Sigmoid colon (tissue), 7 donors: ENCODE data around the gene TLR6. TPM values are rescaled to one million over a fixed set of nuclear protein-coding genes. Genes with fewer than 3 reads are reported as not detected.

Experiments used
- DNase-seq: peaks from one replicate; pipeline ENCODE4 v3.0.0-alpha.2; 2019
- H3K27ac ChIP-seq, 4 donors: fragments of 200-600 bp; sonication (generic); one replicate each; pipeline ENCODE4 v1.5.1; 2016 to 2019; ENCODE audit warnings: mild to moderate bottlenecking in 1 of 4
- H3K27me3 ChIP-seq, 3 donors: fragments of 200-600 bp; sonication (generic); one replicate each; pipeline ENCODE4 v1.5.1; 2019; ENCODE audit warnings: mild to moderate bottlenecking in 1 of 3
- H3K36me3 ChIP-seq, 4 donors: fragments of 200-600 bp; sonication (generic); one replicate each; pipeline ENCODE4 v1.5.1; 2016 to 2019
- H3K4me1 ChIP-seq, 4 donors: fragments of 200-600 bp; sonication (generic); one replicate each; pipeline ENCODE4 v1.5.1; 2017 to 2019
- H3K4me3 ChIP-seq, 4 donors: fragments of 200-600 bp; sonication (generic); one replicate each; pipeline ENCODE4 v1.5.1; 2017 to 2019; ENCODE audit warnings: mild to moderate bottlenecking in 2 of 4, moderate library complexity in 1 of 4
- H3K9me3 ChIP-seq, 4 donors: fragments of 200-600 bp in 3 of 4; sonication (generic) in 3 of 4; one replicate each; pipeline versions ENCODE4 v1.5.1 to v1.6.1; 2013 to 2019
- EP300 ChIP-seq, 4 donors: sonication (generic); formaldehyde crosslinking; IDR thresholded peaks; one replicate each; pipeline ENCODE4 v1.6.1; 2017; ENCODE audit warnings: antibody characterized with exemption in 4 of 4
- POLR2A ChIP-seq, 2 donors: fragments of 450-650 bp; IDR thresholded peaks; one replicate each; pipeline ENCODE4 v1.6.1; 2016; ENCODE audit warnings: antibody characterized with exemption in 2 of 2, mild to moderate bottlenecking in 2 of 2, moderate library complexity in 2 of 2
- POLR2AphosphoS5 ChIP-seq, 4 donors: sonication (generic); formaldehyde crosslinking; IDR thresholded peaks; one replicate each; pipeline ENCODE4 v1.6.1; 2017; ENCODE audit warnings: antibody characterized with exemption in 4 of 4
- WGBS, 2 donors: extraction: QIAGEN DNeasy Blood & Tissue Kit; methylation state at CpG; one replicate each; pipeline ENCODE4 v1.1.7; 2013; 5-methylcytosine and 5-hydroxymethylcytosine counted together
- intact Hi-C: fragments of 100-400 bp; cut with DNase I; formaldehyde crosslinking; loops from one replicate; pipeline ENCODE4 v1.15.1; 2023
- polyA plus RNA-seq, 3 donors: library from polyadenylated mRNA; stranded (reverse); fragments of 200-250 nt; gene quantifications; one replicate each; pipeline ENCODE4 v1.2.3, GENCODE V29; 2013
- total RNA-seq, 4 donors: library from RNA; depleted of rRNA; stranded (reverse); fragments of >200 nt; gene quantifications; one replicate each; pipeline ENCODE4 v1.1.0, GENCODE V29; 2016
- TF ChIP-seq, protein P1 (sequence below), 4 experiments: fragments of 450-650 bp in 3 of 4; fragments of 200-600 bp in 1 of 4; IDR thresholded peaks; one replicate each; pipeline ENCODE4 v1.5.1; 2016 to 2019; ENCODE audit warnings: antibody characterized with exemption in 4 of 4, mild to moderate bottlenecking in 3 of 4, moderate library complexity in 2 of 4
- donor health status: healthy with polysubstance abuse.
- donor health status: Bipolar disorder and iron deficiency.
- donor health status: healthy.

TLR6 gene
- total and polyA plus RNA-seq, 7 donors: 0.60 to 4.1 (median 2.5) TPM

DNA sequence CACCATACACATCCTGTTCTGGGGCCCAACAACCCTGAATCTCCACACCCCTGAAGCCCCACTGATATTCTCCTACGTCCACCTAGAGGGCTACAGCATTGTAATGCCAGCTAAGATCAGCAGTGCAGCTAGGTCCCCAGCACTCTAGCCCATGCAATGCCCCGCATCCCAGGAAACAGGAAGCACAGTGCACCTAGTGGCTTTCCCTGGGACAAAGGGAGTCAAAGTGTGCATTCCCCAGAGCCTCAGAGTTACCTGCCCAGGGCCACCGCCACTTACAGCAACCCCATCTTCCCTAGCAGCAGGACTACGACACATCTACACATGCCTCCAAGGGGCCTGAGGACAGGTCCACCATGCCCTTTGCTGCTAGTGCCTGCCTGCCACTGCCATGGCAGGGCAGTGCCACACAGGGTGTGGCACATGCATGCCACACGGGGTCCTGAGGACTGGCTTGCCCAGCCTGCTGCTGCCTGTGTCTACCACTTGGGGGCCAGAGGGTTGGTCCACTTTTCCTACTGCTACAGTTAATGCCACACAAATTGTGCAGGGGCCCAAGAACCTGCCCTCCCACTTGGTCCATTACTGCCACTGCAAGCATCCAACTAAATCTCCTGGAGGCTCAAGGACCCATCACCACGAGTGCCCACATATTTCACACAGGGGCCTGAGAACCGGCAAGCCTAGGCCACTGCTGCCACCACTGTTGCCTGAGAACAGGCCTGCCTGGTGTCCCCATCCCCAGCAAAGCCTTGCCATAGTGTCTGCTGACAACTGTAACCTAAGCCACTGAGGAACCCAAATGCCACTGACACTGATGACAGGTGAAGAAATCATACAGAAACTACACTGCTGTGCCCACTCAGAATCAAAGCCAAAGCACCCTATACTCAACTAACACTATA lies 23.7 kb downstream of the TLR6 start:
- Histone ChIP-seq H3K4me3 (no peak overlapping the region), H3K9me3 (peaks cover 0 to 7% (median 5%) of the 10 kb centered on the region in 4 donors), H3K27ac (no peak overlapping the region), H3K4me1 (no peaks in the 10 kb centered on the region), H3K36me3 (no peaks in the 10 kb centered on the region), H3K27me3 (no peaks in the 10 kb centered on the region)
- no peak for TF ChIP-seq POLR2A (IDR thresholded peaks at IDR 0.05)
- TF ChIP-seq, protein P1, sequence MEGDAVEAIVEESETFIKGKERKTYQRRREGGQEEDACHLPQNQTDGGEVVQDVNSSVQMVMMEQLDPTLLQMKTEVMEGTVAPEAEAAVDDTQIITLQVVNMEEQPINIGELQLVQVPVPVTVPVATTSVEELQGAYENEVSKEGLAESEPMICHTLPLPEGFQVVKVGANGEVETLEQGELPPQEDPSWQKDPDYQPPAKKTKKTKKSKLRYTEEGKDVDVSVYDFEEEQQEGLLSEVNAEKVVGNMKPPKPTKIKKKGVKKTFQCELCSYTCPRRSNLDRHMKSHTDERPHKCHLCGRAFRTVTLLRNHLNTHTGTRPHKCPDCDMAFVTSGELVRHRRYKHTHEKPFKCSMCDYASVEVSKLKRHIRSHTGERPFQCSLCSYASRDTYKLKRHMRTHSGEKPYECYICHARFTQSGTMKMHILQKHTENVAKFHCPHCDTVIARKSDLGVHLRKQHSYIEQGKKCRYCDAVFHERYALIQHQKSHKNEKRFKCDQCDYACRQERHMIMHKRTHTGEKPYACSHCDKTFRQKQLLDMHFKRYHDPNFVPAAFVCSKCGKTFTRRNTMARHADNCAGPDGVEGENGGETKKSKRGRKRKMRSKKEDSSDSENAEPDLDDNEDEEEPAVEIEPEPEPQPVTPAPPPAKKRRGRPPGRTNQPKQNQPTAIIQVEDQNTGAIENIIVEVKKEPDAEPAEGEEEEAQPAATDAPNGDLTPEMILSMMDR (IDR thresholded peaks at IDR 0.05): no peak
- TF ChIP-seq EP300 (IDR thresholded peaks at IDR 0.05): no peak
- TF ChIP-seq POLR2AphosphoS5 (IDR thresholded peaks at IDR 0.05): no peak
- intact Hi-C loops: no loop called here
- DNase-seq: no peak
- 91 to 93% methylated on average over 7 of the region's 7 CpGs for WGBS, 2 donors

DNA sequence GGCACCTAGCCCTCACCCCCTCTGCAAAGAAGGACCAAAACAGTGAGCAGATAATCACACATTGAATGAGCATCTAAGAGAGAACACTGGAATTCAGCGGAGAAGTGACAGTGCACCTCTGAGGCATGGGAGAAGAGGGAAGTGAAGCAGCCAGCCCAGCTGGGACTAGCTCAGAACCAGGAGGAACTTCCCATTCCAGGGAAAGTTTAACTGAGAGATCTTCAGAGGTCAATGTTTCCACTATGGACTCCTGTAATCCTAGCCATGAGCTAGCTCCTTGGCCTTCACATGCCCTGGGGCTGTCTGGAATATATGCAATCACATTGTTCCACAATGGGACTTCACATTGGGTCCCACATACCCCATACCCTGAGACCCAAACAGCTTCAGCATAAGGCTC lies 24.4 kb downstream of the TLR6 start:
- TF ChIP-seq, protein P1 (IDR thresholded peaks at IDR 0.05): no peak
- TF ChIP-seq POLR2A (IDR thresholded peaks at IDR 0.05) (no peak), EP300 (IDR thresholded peaks at IDR 0.05) (no peak), POLR2AphosphoS5 (IDR thresholded peaks at IDR 0.05) (no peak)
- no peak for DNase-seq
- Histone ChIP-seq H3K4me1 (no peaks in the 10 kb centered on the region), H3K27ac (no peak overlapping the region), H3K27me3 (no peaks in the 10 kb centered on the region), H3K4me3 (no peak overlapping the region), H3K9me3 (peaks cover 0 to 7% (median 3%) of the 10 kb centered on the region in 4 donors), H3K36me3 (no peaks in the 10 kb centered on the region)
- intact Hi-C loops: no loop called here
- 88 to 92% methylated on average over 1 of the region's 1 CpG for WGBS, 2 donors

DNA sequence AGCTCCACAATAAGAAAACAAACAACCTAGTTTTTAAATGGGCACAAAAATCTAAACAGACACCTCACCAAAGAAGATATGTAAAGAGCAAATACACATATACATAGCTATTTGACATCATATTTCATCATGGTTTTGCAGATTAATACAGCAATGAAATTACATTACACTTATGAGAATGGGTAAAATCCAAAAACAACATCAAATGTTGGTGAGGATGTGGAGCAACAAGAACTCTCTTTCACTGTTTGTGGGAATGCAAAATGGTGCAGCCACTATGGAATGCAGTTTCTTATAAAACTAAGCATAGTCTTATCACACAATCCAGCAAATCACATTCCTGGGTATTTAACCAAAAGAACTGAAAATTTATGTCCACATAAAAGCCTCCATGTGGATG lies 25.0 kb downstream of the TLR6 start:
- H3K4me1 ChIP-seq: no peaks in the 10 kb centered on the region

DNA sequence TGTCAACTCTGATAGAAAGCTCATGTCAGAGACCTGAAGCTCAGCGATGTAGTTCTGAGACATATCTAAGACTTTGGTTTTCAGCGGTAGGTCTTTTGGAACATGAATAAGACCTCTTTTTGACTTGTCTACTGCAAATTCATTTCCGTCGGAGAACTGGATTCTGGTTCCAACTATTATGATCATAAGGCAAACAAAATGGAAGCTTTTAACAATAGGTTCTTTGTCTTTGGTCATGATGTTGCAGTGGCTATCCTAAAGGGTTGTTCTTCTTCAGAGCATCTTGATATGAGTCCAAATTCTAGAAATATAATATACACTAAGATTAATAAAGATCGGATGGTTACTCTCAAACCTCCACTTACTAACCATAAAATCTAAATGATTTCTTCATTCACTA lies 27.4 kb downstream of the TLR6 start:
- no peaks in the 10 kb centered on the region for H3K9me3 ChIP-seq
- no peak for TF ChIP-seq EP300 (IDR thresholded peaks at IDR 0.05)
- TF ChIP-seq POLR2A (IDR thresholded peaks at IDR 0.05): no peak
- TF ChIP-seq POLR2AphosphoS5 (IDR thresholded peaks at IDR 0.05): no peak
- TF ChIP-seq, protein P1 (IDR thresholded peaks at IDR 0.05): no peak
- H3K27me3 ChIP-seq: no peaks in the 10 kb centered on the region
- no peak for DNase-seq
- H3K36me3 ChIP-seq: no peaks in the 10 kb centered on the region
- 48 to 80% methylated on average over 5 of the region's 5 CpGs for WGBS, 2 donors
- H3K27ac ChIP-seq: no peak overlapping the region
- no peak overlapping the region for H3K4me3 ChIP-seq
- H3K4me1 ChIP-seq: no peaks in the 10 kb centered on the region
- intact Hi-C loops: no loop called here

More for the DNA sequence above, 25.0 kb downstream of the TLR6 start:
- intact Hi-C loops: no loop called here
- H3K27ac ChIP-seq: no peak overlapping the region
- no peaks in the 10 kb centered on the region for H3K36me3 ChIP-seq
- H3K27me3 ChIP-seq: no peaks in the 10 kb centered on the region
- no peak for DNase-seq
- no peak overlapping the region for H3K4me3 ChIP-seq
- H3K9me3 ChIP-seq: peaks cover 0 to 4% (median 1%) of the 10 kb centered on the region in 4 donors
- TF ChIP-seq, protein P1 (IDR thresholded peaks at IDR 0.05): no peak
- TF ChIP-seq POLR2AphosphoS5 (IDR thresholded peaks at IDR 0.05): no peak
